CD8-positive, alpha-beta memory T cell (primary cell): Measurements from ENCODE around the gene RAD51B. TPM values are rescaled to one million over a fixed set of nuclear protein-coding genes. Genes with fewer than 3 reads are reported as not detected.

ENCODE experiments used
- CTCF ChIA-PET: fragments of 350-600 bp; sonication (Branson Sonifier 250); formaldehyde crosslinking; loops from one replicate; lab custom pipeline; 2021; ENCODE audit warnings: antibody characterized with exemption; lab: Charles Lee
- POLR2A ChIA-PET: fragments of 350-600 bp; sonication (Branson Sonifier 250); formaldehyde crosslinking; loops from one replicate; lab custom pipeline; 2021; ENCODE audit warnings: antibody characterized with exemption; lab: Charles Lee
- DNase-seq, 5 donors: peaks; one replicate each; pipeline versions ENCODE4 v3.0.0 to v3.0.0-alpha.2; 2020 to 2022; ENCODE audit warnings: mixed read lengths in 1 of 5
- H3K27ac ChIP-seq: one replicate; pipeline ENCODE4 v1.7.0; 2013; ENCODE audit warnings: low read depth, mild to moderate bottlenecking, low read length, moderate library complexity
- H3K27me3 ChIP-seq: 2 replicates; pipeline ENCODE4 v1.7.0; 2013; ENCODE audit warnings: low read length, mild to moderate bottlenecking; ENCODE audit not compliant: insufficient read depth, poor library complexity, severe bottlenecking
- H3K36me3 ChIP-seq: 2 replicates; pipeline ENCODE4 v1.7.0; 2013; ENCODE audit warnings: mild to moderate bottlenecking, low read length, moderate library complexity; ENCODE audit not compliant: insufficient read depth
- H3K4me1 ChIP-seq: 2 replicates; pipeline ENCODE4 v1.7.0; 2013; ENCODE audit warnings: mild to moderate bottlenecking, low read length, moderate library complexity; ENCODE audit not compliant: insufficient read depth
- H3K4me3 ChIP-seq: 2 replicates; pipeline ENCODE4 v1.7.0; 2013; ENCODE audit warnings: mild to moderate bottlenecking, low read length
- H3K9me3 ChIP-seq: 2 replicates; pipeline ENCODE4 v1.7.0; 2013; ENCODE audit warnings: mild to moderate bottlenecking, low read length
- H3K27ac Mint-ChIP-seq, 8 donors: one replicate each; pipeline ENCODE4 v1.8.0; 2020 to 2021; ENCODE audit warnings: mixed read lengths in 8 of 8, mild to moderate bottlenecking in 6 of 8, inconsistent platforms in 3 of 8, moderate library complexity in 3 of 8
- H3K27me3 Mint-ChIP-seq, 2 donors: one replicate each; pipeline ENCODE4 v1.8.0; 2020 to 2021; ENCODE audit warnings: mixed read lengths in 2 of 2, mild to moderate bottlenecking in 1 of 2, moderate library complexity in 1 of 2
- H3K36me3 Mint-ChIP-seq, 3 donors: one replicate each; pipeline ENCODE4 v1.8.0; 2020 to 2021; ENCODE audit warnings: mixed read lengths in 3 of 3, inconsistent platforms in 1 of 3, mild to moderate bottlenecking in 1 of 3
- H3K4me1 Mint-ChIP-seq, 3 donors: one replicate each; pipeline ENCODE4 v1.8.0; 2020 to 2021; ENCODE audit warnings: mixed read lengths in 3 of 3, inconsistent platforms in 1 of 3, mild to moderate bottlenecking in 1 of 3
- H3K4me3 Mint-ChIP-seq, 7 donors: one replicate each; pipeline ENCODE4 v1.8.0; 2020 to 2021; ENCODE audit warnings: mixed read lengths in 7 of 7, mild to moderate bottlenecking in 6 of 7, moderate library complexity in 4 of 7, inconsistent platforms in 2 of 7
- H3K9me3 Mint-ChIP-seq, 5 donors: one replicate each; pipeline ENCODE4 v1.8.0; 2020 to 2022; ENCODE audit warnings: mixed read lengths in 5 of 5, mild to moderate bottlenecking in 3 of 5, moderate library complexity in 2 of 5, inconsistent platforms in 1 of 5
- polyA plus RNA-seq: library from polyadenylated mRNA; unstranded; fragments of 300-500 nt; fragmentation: Illumina TruSeq; gene quantifications from one replicate; pipeline ENCODE4 v1.2.3, GENCODE V29; 2021
- total RNA-seq, 2 experiments: library from RNA; stranded (reverse); gene quantifications; one replicate each; pipeline ENCODE4 v1.2.3, GENCODE V29; 2021

Gene RAD51B
- total and polyA plus RNA-seq, 3 experiments from 2014 or later = 15.7 to 22.9 (median 17.4) TPM

GRCh38 chr14:68602507-68602906 is 782.9 kb downstream of the RAD51B start:
- Mint-ChIP-seq H3K27ac (no peak overlapping the region), H3K9me3 (peaks cover 0 to 6% (median 5%) of the 10 kb centered on the region in 5 donors)

GRCh38 chr14:68603533-68604360 is 784.2 kb downstream of the RAD51B start:
- no peak overlapping the region for H3K4me3 Mint-ChIP-seq
- no peaks in the 10 kb centered on the region for H3K4me1 ChIP-seq
- H3K27me3 Mint-ChIP-seq = no peaks in the 10 kb centered on the region
- CTCF ChIA-PET = no interaction called here
- H3K36me3 ChIP-seq = no peaks in the 10 kb centered on the region
- H3K27me3 ChIP-seq = no peaks in the 10 kb centered on the region
- no peak overlapping the region for H3K27ac Mint-ChIP-seq
- H3K9me3 Mint-ChIP-seq = peaks cover 0 to 6% (median 5%) of the 10 kb centered on the region in 5 donors
- H3K36me3 Mint-ChIP-seq = peaks cover 0 to 13% (median 2%) of the 10 kb centered on the region in 3 donors
- H3K4me3 ChIP-seq = no peak overlapping the region
- no peak for DNase-seq
- POLR2A ChIA-PET = no interaction called here
- H3K9me3 ChIP-seq = no peaks in the 10 kb centered on the region
- H3K4me1 Mint-ChIP-seq = peaks cover 0 to under 1% (median 0%) of the 10 kb centered on the region in 3 donors
- H3K27ac ChIP-seq = no peak overlapping the region

More at GRCh38 chr14:68602507-68602906, 782.9 kb downstream of the RAD51B start:
- no peaks in the 10 kb centered on the region for H3K4me1 Mint-ChIP-seq
- H3K27me3 ChIP-seq = no peaks in the 10 kb centered on the region
- no peak overlapping the region for H3K4me3 ChIP-seq
- no peak overlapping the region for H3K27ac ChIP-seq
- no peaks in the 10 kb centered on the region for H3K27me3 Mint-ChIP-seq
- H3K36me3 Mint-ChIP-seq = peaks cover 0 to 13% (median 2%) of the 10 kb centered on the region in 3 donors
- no peak overlapping the region for H3K4me3 Mint-ChIP-seq
- CTCF ChIA-PET = no interaction called here
- H3K36me3 ChIP-seq = no peaks in the 10 kb centered on the region
- POLR2A ChIA-PET = no interaction called here
- DNase-seq = no peak
- no peaks in the 10 kb centered on the region for H3K9me3 ChIP-seq
- H3K4me1 ChIP-seq = no peaks in the 10 kb centered on the region

GRCh38 chr14:68604361-68604730 is 784.8 kb downstream of the RAD51B start:
- Mint-ChIP-seq H3K4me1 (peaks cover 0 to 2% (median 0%) of the 10 kb centered on the region in 3 donors), H3K4me3 (no peak overlapping the region), H3K27ac (no peak overlapping the region), H3K9me3 (peaks cover 0 to 6% (median 5%) of the 10 kb centered on the region in 5 donors), H3K36me3 (peaks cover 0 to 13% (median 2%) of the 10 kb centered on the region in 3 donors), H3K27me3 (no peaks in the 10 kb centered on the region)
- no peak overlapping the region for H3K27ac ChIP-seq
- no peaks in the 10 kb centered on the region for H3K9me3 ChIP-seq
- POLR2A ChIA-PET = no interaction called here
- no peak overlapping the region for H3K4me3 ChIP-seq
- no peaks in the 10 kb centered on the region for H3K4me1 ChIP-seq
- no peaks in the 10 kb centered on the region for H3K36me3 ChIP-seq
- H3K27me3 ChIP-seq = no peaks in the 10 kb centered on the region
- no peak for DNase-seq
- CTCF ChIA-PET = no interaction called here

- Histone ChIP-seq H3K9me3 (no peaks in the 10 kb centered on the region), H3K4me3 (no peak overlapping the region), H3K36me3 (no peaks in the 10 kb centered on the region), H3K4me1 (no peaks in the 10 kb centered on the region), H3K27me3 (no peaks in the 10 kb centered on the region), H3K27ac (no peak overlapping the region)
- Mint-ChIP-seq H3K9me3 (peaks cover 0 to 6% (median 5%) of the 10 kb centered on the region in 5 donors), H3K27me3 (no peaks in the 10 kb centered on the region), H3K4me3 (no peak overlapping the region), H3K27ac (peak overlapping the region in 1 of 8 donors; percentile 43), H3K4me1 (peaks cover 0 to 2% (median 0%) of the 10 kb centered on the region in 3 donors), H3K36me3 (peaks cover 0 to 13% (median 2%) of the 10 kb centered on the region in 3 donors)
- POLR2A ChIA-PET = no interaction called here
- CTCF ChIA-PET = no interaction called here
- DNase-seq = no peak
Observed at GRCh38 chr14:68604822-68605221, 785.2 kb downstream of the RAD51B start.

GRCh38 chr14:68606176-68606575 is 786.6 kb downstream of the RAD51B start:
- Histone ChIP-seq H3K27me3 (no peaks in the 10 kb centered on the region), H3K36me3 (no peaks in the 10 kb centered on the region), H3K9me3 (no peaks in the 10 kb centered on the region), H3K27ac (no peak overlapping the region), H3K4me3 (no peak overlapping the region), H3K4me1 (peaks cover 3% of the 10 kb centered on the region)
- no peak for DNase-seq
- Mint-ChIP-seq H3K4me1 (peaks cover 0 to 2% (median 0%) of the 10 kb centered on the region in 3 donors), H3K9me3 (peaks cover 0 to 6% (median 5%) of the 10 kb centered on the region in 5 donors), H3K27me3 (no peaks in the 10 kb centered on the region), H3K36me3 (peaks cover 0 to 13% (median 2%) of the 10 kb centered on the region in 3 donors), H3K4me3 (no peak overlapping the region), H3K27ac (peak overlapping the region in 2 of 8 donors; percentile 22 to 47)
- POLR2A ChIA-PET = no interaction called here
- CTCF ChIA-PET = no interaction called here

- Histone ChIP-seq H3K36me3 (no peaks in the 10 kb centered on the region), H3K27me3 (no peaks in the 10 kb centered on the region), H3K9me3 (no peaks in the 10 kb centered on the region), H3K4me3 (no peak overlapping the region), H3K4me1 (peaks cover 5% of the 10 kb centered on the region), H3K27ac (no peak overlapping the region)
- Mint-ChIP-seq H3K4me1 (peaks cover 0 to 2% (median 0%) of the 10 kb centered on the region in 3 donors), H3K27me3 (no peaks in the 10 kb centered on the region), H3K9me3 (peaks cover 0 to 6% (median 5%) of the 10 kb centered on the region in 5 donors), H3K27ac (peak overlapping the region in 1 of 8 donors; percentile 8), H3K36me3 (peaks cover 0 to 13% (median 2%) of the 10 kb centered on the region in 3 donors), H3K4me3 (no peak overlapping the region)
- POLR2A ChIA-PET = no interaction called here
- CTCF ChIA-PET = no interaction called here
- DNase-seq = no peak
Observed at GRCh38 chr14:68606644-68607043, 787.1 kb downstream of the RAD51B start.

GRCh38 chr14:68607081-68607866 is 787.7 kb downstream of the RAD51B start:
- no peak for DNase-seq
- Mint-ChIP-seq H3K36me3 (peaks cover 0 to 13% (median 2%) of the 10 kb centered on the region in 3 donors), H3K27ac (peak overlapping the region in 2 of 8 donors; percentile 26 to 73), H3K4me3 (peak overlapping the region in 2 of 7 donors; percentile 7 to 21), H3K27me3 (no peaks in the 10 kb centered on the region), H3K9me3 (peaks cover 0 to 6% (median 5%) of the 10 kb centered on the region in 5 donors), H3K4me1 (peaks cover 0 to 2% (median 0%) of the 10 kb centered on the region in 3 donors)
- POLR2A ChIA-PET = no interaction called here
- CTCF ChIA-PET = no interaction called here
- H3K4me1 ChIP-seq = peaks cover 5% of the 10 kb centered on the region
- H3K27me3 ChIP-seq = no peaks in the 10 kb centered on the region
- no peak overlapping the region for H3K4me3 ChIP-seq
- no peak overlapping the region for H3K27ac ChIP-seq
- H3K36me3 ChIP-seq = no peaks in the 10 kb centered on the region
- no peaks in the 10 kb centered on the region for H3K9me3 ChIP-seq
